22Rv1 (cell line): ENCODE data around the gene CDK18.

Experiments
- ZFX ChIP-seq: fragments of 450-650 bp; IDR thresholded peaks from 2 replicates; pipeline ENCODE4 v1.6.1; 2017; ENCODE audit warnings: antibody characterized with exemption, borderline replicate concordance
- TF ChIP-seq, protein P1 (sequence below): fragments of 450-650 bp; IDR thresholded peaks from 2 replicates; pipeline ENCODE4 v1.5.1; 2017; ENCODE audit warnings: mild to moderate bottlenecking

DNA sequence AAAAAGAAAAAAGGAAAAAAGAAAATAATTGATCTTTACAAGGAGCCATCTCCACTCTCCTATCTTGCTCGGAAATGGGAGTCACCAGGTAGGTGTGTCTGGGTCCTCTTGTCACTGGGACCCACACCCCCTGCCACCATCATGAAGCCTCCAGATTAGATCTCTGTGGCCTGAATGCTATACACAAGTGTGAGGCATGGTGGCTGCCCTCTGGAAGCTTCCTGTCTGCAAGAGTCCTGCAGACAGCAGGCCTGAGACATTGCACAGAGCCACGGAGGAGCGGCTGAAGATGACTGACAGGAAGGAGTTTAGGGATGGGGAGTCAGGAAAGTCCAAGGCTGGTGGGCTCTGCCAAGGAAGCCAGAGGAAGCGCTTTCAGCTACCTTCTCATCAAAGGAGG is 16.2 kb downstream of the CDK18 start:
- TF ChIP-seq, protein P1, sequence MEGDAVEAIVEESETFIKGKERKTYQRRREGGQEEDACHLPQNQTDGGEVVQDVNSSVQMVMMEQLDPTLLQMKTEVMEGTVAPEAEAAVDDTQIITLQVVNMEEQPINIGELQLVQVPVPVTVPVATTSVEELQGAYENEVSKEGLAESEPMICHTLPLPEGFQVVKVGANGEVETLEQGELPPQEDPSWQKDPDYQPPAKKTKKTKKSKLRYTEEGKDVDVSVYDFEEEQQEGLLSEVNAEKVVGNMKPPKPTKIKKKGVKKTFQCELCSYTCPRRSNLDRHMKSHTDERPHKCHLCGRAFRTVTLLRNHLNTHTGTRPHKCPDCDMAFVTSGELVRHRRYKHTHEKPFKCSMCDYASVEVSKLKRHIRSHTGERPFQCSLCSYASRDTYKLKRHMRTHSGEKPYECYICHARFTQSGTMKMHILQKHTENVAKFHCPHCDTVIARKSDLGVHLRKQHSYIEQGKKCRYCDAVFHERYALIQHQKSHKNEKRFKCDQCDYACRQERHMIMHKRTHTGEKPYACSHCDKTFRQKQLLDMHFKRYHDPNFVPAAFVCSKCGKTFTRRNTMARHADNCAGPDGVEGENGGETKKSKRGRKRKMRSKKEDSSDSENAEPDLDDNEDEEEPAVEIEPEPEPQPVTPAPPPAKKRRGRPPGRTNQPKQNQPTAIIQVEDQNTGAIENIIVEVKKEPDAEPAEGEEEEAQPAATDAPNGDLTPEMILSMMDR = no peak
- no peak for TF ChIP-seq ZFX
